ENCODE results near the gene SMAD3.
"Not testable (repeated sequence)": the region's sequence is repeated elsewhere in the genome, so short reads cannot be mapped to it uniquely, and the experiment has no call there.

Gene SMAD3

DNA sequence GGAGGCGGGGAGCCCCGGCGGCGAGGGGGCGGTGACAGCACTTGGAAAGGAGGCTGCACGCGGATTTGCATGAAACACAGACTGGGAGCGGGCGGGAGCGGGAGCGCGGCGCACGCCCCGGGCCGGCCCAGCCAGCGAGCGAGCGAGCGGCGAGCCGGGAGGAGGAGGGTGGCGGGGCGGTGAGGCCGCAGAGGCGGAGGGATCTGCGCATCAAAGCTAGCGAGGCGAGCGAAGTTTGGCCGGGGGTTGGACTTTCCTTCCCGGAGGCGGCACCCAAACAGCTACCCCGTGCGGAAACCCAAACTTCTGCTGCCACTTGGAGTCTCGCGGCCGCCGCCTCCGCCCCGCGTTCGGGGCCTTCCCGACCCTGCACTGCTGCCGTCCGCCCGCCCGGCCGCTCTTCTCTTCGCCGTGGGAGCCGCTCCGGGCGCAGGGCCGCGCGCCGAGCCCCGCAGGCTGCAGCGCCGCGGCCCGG, at the start of gene SMAD3:
TSS of gene SMAD3 (plus strand) at position 72 of the 475 bp plus-strand sequence. CDS start 553 bp downstream, outside the sequence.
- peak; percentile 14 for DNase-seq

DNA sequence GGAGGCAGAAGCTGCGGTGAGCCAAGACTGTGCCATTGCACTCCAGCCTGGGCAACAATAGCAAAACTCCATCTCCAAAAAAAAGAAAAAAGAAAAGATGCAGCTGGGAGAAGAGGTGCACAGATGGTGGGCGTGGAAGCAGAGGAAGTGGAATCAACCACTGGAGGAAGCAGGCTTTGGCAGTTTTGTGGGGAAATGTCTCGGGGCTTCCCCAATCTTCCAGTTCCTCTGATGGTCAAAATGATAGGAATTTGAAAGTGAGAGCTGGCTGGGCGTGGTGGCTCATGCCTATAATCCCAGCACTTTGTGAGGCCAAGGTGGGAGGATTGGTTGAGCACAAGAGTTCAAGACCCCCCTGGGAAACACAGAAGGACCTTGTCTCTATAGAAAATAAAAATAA, 48.1 kb upstream of the SMAD3 start:
- DNase-seq: no peak

GRCh38 chr15:67018026-67018425, 47.4 kb upstream of the SMAD3 start:
- no peak for DNase-seq

GRCh38 chr15:67018441-67018840, 47.0 kb upstream of the SMAD3 start:
- peak; percentile 3 for DNase-seq

- no peak for DNase-seq
Measured at GRCh38 chr15:67019069-67019468, 46.3 kb upstream of the SMAD3 start.

- no peak for DNase-seq
Measured at GRCh38 chr15:67019884-67020520, 45.4 kb upstream of the SMAD3 start.

DNA sequence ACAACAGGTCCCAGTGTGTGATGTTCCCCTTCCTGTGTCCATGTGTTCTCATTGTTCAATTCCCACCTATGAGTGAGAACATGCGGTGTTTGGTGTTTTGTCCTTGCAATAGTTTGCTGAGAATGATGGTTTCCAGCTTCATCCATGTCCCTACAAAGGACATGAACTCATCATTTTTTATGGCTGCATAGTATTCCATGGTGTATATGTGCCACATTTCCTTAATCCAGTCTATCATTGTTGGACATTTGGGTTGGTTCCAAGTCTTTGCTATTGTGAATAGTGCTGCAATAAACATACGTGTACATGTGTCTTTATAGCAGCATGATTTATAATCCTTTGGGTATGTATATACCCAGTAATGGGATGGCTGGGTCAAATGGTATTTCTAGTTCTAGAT, 44.7 kb upstream of the SMAD3 start:
- DNase-seq: not testable (repeated sequence)

- no peak for DNase-seq
Measured at GRCh38 chr15:67021455-67021854, 43.9 kb upstream of the SMAD3 start.

GRCh38 chr15:67022587-67023105, 42.8 kb upstream of the SMAD3 start:
- no peak for DNase-seq

DNA sequence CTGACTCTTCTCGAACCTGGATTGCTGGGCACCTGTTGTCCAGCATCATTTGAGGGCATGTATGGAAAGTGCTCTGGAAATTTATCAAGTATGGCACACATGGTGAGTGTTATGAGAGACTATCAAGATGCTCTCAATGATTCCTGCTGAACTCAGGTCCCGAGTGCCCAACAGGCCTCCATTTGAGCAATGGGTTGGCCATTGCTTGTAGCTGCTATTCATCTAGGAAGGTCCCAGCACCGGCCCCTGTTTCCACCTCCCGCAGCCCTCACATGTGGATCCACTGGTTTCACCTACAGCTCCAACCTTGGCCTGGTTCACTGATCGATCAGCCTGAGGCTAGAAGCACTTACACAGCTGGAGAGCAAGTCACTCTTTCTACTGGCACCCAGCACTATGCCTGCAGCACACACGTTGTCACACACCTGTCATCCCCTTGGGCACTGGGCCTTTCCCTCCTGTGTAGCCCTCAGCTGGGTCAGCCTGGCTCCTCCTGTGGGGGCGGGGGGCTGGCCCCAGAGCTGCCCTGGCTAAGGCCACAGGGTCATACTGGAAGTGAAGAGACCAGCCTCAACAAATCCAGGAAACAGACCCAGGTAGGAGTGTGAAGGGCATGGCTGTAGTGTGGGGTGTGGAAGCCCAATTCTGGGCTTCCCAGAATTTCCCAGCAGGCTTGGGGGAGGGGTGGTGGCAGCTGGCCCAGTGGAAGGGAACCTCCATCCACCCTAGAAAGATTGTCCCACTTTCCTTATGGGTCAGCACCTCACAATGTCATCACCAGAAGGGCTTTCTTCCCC, 41.7 kb upstream of the SMAD3 start:
- DNase-seq: no peak

- no peak for DNase-seq
Measured at GRCh38 chr15:67024314-67024997, 40.9 kb upstream of the SMAD3 start.

GRCh38 chr15:67024998-67025368, 40.4 kb upstream of the SMAD3 start:
- DNase-seq: no peak

DNA sequence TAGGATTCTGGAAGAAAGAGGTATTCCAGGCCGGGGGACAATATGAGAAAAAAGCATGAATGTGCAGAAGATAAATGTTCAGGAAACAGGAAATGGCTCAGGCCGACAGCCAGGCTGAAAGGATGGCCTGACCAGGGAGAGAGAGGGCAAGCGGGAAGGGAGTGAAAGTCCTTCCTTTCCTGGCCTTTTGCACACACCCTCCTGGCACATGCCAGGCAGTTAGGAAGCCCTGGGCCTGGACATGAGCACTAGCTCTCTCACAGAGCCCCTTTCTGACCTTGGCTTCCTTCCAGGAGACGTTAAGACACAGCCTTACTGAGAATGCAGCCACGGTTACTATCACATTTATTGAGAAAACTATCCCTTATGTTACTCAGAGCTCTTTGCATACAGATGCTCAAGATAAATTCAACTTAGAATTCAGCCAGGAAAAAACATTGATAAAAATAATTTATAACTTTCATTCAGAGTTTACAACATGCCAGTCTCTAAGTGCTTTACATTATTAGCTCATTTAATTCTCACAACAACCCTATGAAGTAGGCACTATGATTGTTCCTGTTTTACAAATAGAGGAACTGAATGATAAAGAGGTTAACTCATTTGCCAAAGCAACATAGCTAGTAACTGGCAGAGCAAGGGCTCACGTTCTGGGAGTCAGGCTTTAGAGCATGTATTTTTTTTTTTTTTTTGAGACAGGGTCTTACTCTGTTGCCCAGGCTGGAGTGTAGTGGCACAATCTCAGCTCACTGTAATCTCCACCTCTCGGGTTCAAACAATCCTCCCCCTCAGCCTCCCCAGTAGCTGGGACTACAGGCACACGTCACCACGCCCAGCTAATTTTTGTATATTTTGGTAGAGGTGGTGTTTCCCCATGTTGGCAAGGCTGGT, 39.4 kb upstream of the SMAD3 start:
- no peak for DNase-seq

GRCh38 chr15:67026610-67026967, 38.8 kb upstream of the SMAD3 start:
- DNase-seq: no peak

DNA sequence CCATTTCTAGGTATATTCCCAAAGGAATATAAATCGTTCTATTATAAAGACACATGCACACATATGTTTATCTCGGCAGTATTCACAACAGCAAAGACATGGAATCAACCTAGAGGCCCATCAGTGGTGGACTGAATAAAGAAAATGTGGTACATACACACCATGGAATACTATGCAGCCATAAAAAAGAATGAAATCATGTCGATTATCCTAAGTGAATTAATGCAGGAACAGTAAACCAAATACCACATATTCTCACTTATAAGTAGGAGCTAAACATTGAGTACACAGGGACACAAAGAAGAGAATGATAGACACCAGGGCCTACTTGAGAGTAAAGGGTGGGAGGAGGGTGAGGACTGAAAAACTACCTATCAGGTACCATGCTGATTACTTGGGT, 37.0 kb upstream of the SMAD3 start:
- not testable (repeated sequence) for DNase-seq

DNA sequence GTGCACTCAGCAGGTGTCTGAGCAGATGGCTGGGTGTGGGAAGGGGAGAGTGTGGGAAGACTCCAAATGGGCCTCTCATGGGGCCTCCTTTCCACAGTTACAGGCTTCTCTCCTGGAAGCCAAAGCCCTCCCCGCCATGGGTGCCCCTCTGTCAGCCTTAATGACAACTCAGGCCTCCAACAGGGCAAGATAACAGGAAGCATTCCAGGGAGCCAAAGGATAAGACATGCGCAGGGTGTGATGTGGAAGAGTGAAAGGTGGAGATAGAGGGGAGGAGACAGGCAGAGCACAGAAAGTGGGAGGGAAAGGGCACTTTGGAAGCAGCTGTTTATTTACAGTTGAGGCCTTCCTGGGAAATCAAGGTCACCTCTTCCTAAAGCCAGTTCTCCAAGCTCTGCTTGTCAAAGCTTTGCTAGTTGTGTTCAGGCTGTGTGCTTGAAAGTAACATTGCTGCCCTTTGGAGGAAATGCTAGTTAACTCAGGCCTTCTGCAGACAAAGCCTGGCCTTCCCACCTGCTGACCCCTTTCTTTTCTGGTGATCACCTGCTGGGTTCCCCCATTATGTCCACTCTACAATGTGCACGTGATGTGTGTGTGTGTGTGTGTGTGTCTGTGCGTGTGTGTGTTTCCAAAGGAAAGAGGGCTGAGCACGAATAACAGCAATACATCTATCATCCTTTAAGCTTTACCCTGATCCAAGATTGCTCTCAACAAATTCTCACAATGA, 35.2 kb upstream of the SMAD3 start:
- DNase-seq: no peak

DNA sequence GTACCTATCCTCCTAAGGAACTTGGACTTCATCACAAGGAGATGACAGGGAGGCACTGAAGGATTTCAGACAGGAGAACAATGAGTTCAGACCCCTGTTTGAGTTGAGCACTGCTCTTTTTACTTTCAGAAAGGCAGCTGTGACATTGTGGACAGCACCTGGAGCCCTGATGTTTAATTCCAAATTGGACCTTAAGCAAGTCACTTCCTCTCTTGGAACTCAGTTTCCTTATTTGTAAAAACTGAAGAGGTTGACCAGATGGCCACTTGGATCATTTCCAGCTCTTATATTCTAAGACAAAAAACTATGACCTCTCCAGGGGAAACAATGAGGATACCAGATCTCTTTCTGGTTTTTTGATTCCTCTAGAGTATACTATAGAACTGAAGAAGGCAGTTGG, 34.1 kb upstream of the SMAD3 start:
- DNase-seq: no peak

DNA sequence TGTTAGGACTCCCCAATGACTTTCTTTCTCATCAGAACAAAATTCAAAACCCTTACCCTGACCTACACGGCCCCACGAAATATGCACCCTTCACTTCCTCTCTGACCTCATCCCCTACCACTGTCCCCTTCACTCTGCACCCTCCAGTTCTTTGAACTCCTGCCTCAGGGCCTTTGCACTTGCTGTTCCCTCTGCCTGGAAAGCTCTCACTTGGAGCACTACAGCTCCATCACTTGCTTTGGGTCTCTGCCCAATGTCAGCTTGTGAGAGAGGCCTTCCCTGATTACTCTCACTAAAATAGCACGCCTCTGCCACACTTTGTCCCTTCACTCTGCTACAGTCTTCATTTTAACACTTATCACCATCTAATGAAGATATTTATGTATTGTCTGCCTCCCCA, 32.8 kb upstream of the SMAD3 start:
- DNase-seq: no peak

DNA sequence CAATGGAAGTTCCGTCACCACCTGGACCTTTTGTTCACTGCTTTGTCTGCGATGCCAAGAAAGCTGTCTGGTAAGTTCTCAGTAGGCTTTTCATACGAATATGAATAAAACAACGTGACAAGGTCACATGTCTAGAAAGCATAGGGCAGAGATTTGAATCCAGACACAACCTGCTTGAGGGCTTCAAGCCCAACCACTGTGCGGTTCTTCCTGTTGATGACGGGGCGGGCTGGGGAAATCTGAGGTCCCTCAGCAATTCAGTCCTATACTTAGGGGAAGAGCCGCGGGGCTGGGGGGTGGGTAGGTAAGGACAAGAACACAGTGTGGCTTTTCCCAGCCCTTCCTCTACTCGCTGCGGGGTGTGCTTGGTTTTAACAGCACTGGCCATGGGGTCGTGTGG, 32.4 kb upstream of the SMAD3 start:
- DNase-seq: no peak

- no peak for DNase-seq
Measured at GRCh38 chr15:67033571-67034044, 31.8 kb upstream of the SMAD3 start.

DNA sequence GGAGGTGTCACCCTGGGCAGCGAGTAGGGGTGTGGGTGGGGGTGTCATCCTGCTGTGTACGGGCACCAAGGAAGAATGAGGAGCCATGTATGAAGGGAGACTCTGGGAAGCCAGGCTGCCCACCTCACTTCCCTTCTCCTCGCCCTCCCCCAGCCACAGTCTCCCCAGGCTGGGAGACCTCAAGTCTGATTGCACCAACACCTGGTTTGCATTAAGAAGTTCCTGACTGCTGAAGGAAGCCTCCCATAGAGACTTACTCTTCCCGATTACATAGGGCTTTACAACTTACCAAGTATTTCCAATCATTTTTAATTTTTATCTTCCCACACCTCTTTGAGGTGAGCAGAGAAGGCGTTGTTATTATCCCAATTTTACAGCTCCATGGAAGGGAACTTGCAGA, 29.5 kb upstream of the SMAD3 start:
- no peak for DNase-seq

All from DMS79 treated with DMSO at 0.1 percent for 48 hours (cell line).